T-cell (primary cell): Measurements from ENCODE around the gene GPAM. TPM values are rescaled to one million over a fixed set of nuclear protein-coding genes. Genes with fewer than 3 reads are reported as not detected.
"Not testable (repeated sequence)": the region's sequence is repeated elsewhere in the genome, so short reads cannot be mapped to it uniquely, and the experiment has no call there.

Source experiments
- ATAC-seq, 4 experiments: fragments of 200-7000 bp in 3 of 4; fragments of 150-1000 bp in 1 of 4; cut with Tn5 transposase; replicated peaks in 1 of 4; 1 replicate in 3 of 4; 2 replicates in 1 of 4; pipeline ENCODE4 v1.10.0; 2021; ENCODE audit warnings: moderate library complexity in 3 of 4, mild to moderate bottlenecking in 2 of 4, moderate number of reproducible peaks in 1 of 4
- CTCF ChIA-PET, 2 donors: fragments of 300-600 bp; sonication (Branson Sonifier 250); formaldehyde crosslinking; loops; one replicate each; lab custom pipeline; 2022; ENCODE audit warnings: antibody characterized with exemption in 2 of 2; lab: Charles Lee
- POLR2A ChIA-PET, 2 donors: fragments of 300-600 bp; sonication (Branson Sonifier 250); formaldehyde crosslinking; loops; one replicate each; lab custom pipeline; 2022; ENCODE audit warnings: antibody characterized with exemption in 2 of 2; lab: Charles Lee
- DNase-seq, 35 experiments: peaks; one replicate each; pipeline versions ENCODE4 v3.0.0 to v3.0.0-alpha.2; 2013 to 2023
- H3K27ac ChIP-seq: one replicate; pipeline ENCODE4 v1.5.1; 2013; ENCODE audit warnings: low read length
- H3K27me3 ChIP-seq, 2 experiments: replicated peaks in 1 of 2; 1 replicate in 1 of 2; 2 replicates in 1 of 2; pipeline versions ENCODE4 v1.6.1 to v1.7.0; 2013; ENCODE audit warnings: low read length in 1 of 2, mixed read lengths in 1 of 2; ENCODE audit not compliant: control insufficient read depth in 2 of 2, insufficient read depth in 2 of 2; ENCODE audit errors: extremely low read depth in 1 of 2
- H3K36me3 ChIP-seq, 2 donors: 1 replicate in 1 of 2; 2 replicates in 1 of 2; pipeline versions ENCODE4 v1.6.1 to v1.7.0; 2013; ENCODE audit warnings: low read length in 1 of 2; ENCODE audit not compliant: control insufficient read depth in 2 of 2, insufficient read depth in 1 of 2; ENCODE audit errors: extremely low read depth in 1 of 2
- H3K4me1 ChIP-seq, 2 experiments: 1 replicate in 1 of 2; 2 replicates in 1 of 2; pipeline versions ENCODE4 v1.6.1 to v1.7.0; 2013; ENCODE audit warnings: low read length in 2 of 2, mixed read lengths in 1 of 2; ENCODE audit not compliant: insufficient read depth in 2 of 2, control insufficient read depth in 1 of 2; ENCODE audit errors: extremely low read depth in 1 of 2
- H3K4me3 ChIP-seq, 2 donors: 1 replicate in 1 of 2; 2 replicates in 1 of 2; pipeline versions ENCODE4 v1.5.1 to v1.7.0; 2013; ENCODE audit warnings: mild to moderate bottlenecking in 2 of 2, low read length in 1 of 2, moderate library complexity in 1 of 2; ENCODE audit not compliant: control insufficient read depth in 1 of 2; ENCODE audit errors: extremely low read depth in 1 of 2
- H3K9me3 ChIP-seq: 2 replicates; pipeline ENCODE4 v1.7.0; 2013
- H3K27ac Mint-ChIP-seq, 2 donors: one replicate each; pipeline ENCODE4 v1.8.0; 2020 to 2021; ENCODE audit warnings: mild to moderate bottlenecking in 2 of 2, mixed read lengths in 2 of 2
- H3K27me3 Mint-ChIP-seq, 2 donors: one replicate each; pipeline ENCODE4 v1.8.0; 2021 to 2022; ENCODE audit warnings: mixed read lengths in 2 of 2
- H3K36me3 Mint-ChIP-seq: one replicate; pipeline ENCODE4 v1.8.0; 2021; ENCODE audit warnings: mixed read lengths
- H3K4me1 Mint-ChIP-seq, 3 donors: one replicate each; pipeline ENCODE4 v1.8.0; 2020 to 2022; ENCODE audit warnings: mixed read lengths in 3 of 3, mild to moderate bottlenecking in 1 of 3
- H3K4me3 Mint-ChIP-seq, 3 donors: one replicate each; pipeline ENCODE4 v1.8.0; 2020 to 2022; ENCODE audit warnings: mild to moderate bottlenecking in 3 of 3, mixed read lengths in 3 of 3, moderate library complexity in 3 of 3
- H3K9me3 Mint-ChIP-seq, 3 donors: one replicate each; pipeline ENCODE4 v1.8.0; 2020 to 2022; ENCODE audit warnings: mixed read lengths in 3 of 3
- WGBS: methylation state at CpG from one replicate; pipeline ENCODE4 v1.1.5; 2013; ENCODE audit warnings: missing lambda C conversion rate; ENCODE audit not compliant: insufficient coverage; 5-methylcytosine and 5-hydroxymethylcytosine counted together
- total RNA-seq, 35 experiments: library from RNA in 6 of 35; stranded (reverse) in 6 of 35; fragments of 120-200 nt in 1 of 35; gene quantifications; one replicate each; pipeline versions ENCODE4 v1.2.1 to v1.2.4 and lab custom pipeline; 2013 to 2026

The GPAM gene
- total RNA-seq, 5 donors from 2014 or later (not counting 1 experiment from before 2014, with no cell fraction given) = 4.4 to 8.6 (median 5.9) TPM

DNA sequence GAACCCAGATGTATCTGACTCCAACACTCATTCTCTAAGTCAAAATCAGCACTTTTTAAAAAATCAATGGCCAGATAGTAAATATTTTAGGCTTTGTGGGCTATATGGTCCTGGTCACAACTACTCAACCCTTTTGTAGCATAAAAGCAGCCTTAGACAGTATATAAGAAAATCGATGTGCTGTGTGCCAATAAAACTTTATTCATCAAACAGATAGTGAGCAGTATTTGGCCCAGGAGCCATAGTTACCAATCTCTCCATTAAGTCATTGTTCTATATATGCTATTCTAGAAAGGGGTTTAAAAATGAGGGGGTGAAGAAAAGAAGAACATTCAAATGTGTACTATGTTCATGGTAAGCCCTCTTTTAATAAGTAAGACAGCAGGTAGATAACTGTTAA is 18.5 kb upstream of the GPAM start:
- Mint-ChIP-seq H3K4me3 (no peak overlapping the region), H3K9me3 (no peaks in the 10 kb centered on the region), H3K4me1 (no peaks in the 10 kb centered on the region), H3K27ac (no peak overlapping the region), H3K36me3 (no peaks in the 10 kb centered on the region), H3K27me3 (peaks cover 21 to 35% of the 10 kb centered on the region in 2 donors)
- ChIA-PET CTCF (no interaction called here), POLR2A (no interaction called here)
- ATAC-seq (no peak), DNase-seq (no peak)
- no peaks in the 10 kb centered on the region for H3K4me1 ChIP-seq
- peaks cover 0 to 3% of the 10 kb centered on the region in 2 experiments for H3K27me3 ChIP-seq
- no peak overlapping the region for H3K4me3 ChIP-seq
- H3K27ac ChIP-seq = no peak overlapping the region
- no CpG with 5 or more reads among the region's 1 CpG for WGBS
- H3K36me3 ChIP-seq = no peaks in the 10 kb centered on the region
- no peaks in the 10 kb centered on the region for H3K9me3 ChIP-seq

DNA sequence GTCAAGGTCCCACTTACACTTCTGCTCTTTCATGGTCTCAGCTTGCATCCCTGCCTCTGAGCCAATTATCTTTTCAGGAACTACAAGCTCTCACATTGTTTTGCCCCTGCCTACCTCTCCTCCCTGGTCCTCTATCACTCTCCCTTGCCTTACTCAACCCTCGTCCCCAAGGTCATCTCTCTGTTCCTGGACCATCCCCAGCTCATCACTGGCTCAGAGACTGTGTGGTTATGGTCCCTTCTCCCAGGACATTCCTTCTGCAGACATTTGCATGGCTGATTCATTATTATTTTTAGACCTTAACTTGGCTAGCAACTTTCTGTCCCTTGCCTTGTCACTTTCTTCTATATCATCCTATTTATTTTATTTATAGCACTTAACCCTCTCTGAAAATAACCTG is 17.8 kb upstream of the GPAM start:
- Mint-ChIP-seq H3K36me3 (no peaks in the 10 kb centered on the region), H3K4me1 (no peaks in the 10 kb centered on the region), H3K27ac (no peak overlapping the region), H3K27me3 (peaks cover 18 to 31% of the 10 kb centered on the region in 2 donors), H3K4me3 (no peak overlapping the region), H3K9me3 (no peaks in the 10 kb centered on the region)
- H3K27me3 ChIP-seq = peaks cover 0 to 3% of the 10 kb centered on the region in 2 experiments
- DNase-seq (no peak), ATAC-seq (no peak)
- WGBS = 63% methylated on average over 1 of the region's 1 CpG
- ChIA-PET CTCF (no interaction called here), POLR2A (no interaction called here)
- no peaks in the 10 kb centered on the region for H3K4me1 ChIP-seq
- no peaks in the 10 kb centered on the region for H3K36me3 ChIP-seq
- H3K27ac ChIP-seq = no peak overlapping the region
- H3K4me3 ChIP-seq = no peak overlapping the region
- H3K9me3 ChIP-seq = no peaks in the 10 kb centered on the region

DNA sequence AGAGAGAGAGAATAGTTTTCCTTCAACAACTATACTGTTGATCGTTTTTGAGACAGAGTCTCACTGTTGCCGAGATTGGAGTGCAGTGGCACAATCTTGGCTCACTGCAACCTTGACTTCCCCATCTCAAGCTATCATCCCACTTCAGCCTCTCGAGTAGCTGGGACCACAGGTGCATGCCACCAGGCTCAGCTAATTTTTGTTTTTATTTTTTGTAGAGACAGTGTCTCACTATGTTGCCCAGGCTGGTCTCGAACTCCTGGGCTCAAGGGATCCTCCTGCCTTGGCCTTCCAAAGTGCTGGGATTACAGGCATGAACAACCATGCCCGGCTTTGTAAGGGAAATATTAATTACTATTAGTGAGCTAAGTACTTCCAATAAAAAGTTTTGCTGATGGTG is 16.7 kb upstream of the GPAM start:
- H3K9me3 ChIP-seq, ATAC-seq, POLR2A ChIA-PET, H3K4me1 Mint-ChIP-seq, CTCF ChIA-PET, H3K4me3 ChIP-seq, DNase-seq, H3K27me3 ChIP-seq, H3K36me3 Mint-ChIP-seq, H3K27ac Mint-ChIP-seq, H3K27ac ChIP-seq, H3K4me3 Mint-ChIP-seq, H3K36me3 ChIP-seq, H3K4me1 ChIP-seq, H3K9me3 Mint-ChIP-seq: not testable (repeated sequence)
- peaks cover 18 to 31% of the 10 kb centered on the region in 2 donors for H3K27me3 Mint-ChIP-seq
- WGBS = 50% methylated on average over 2 of the region's 5 CpGs

DNA sequence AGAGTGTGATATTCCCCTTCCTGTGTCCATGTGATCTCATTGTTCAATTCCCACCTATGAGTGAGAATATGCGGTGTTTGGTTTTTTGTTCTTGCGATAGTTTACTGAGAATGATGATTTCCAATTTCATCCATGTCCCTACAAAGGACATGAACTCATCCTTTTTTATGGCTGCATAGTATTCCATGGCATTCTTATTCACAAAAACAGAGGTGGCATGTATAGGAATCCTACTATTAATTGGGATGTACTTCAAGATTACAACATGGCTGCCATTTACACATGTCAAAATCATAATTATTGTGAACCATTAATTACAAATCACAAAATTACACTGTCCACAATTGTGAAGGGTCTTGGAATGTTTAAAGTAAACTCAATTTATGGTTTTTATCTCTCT is 14.1 kb upstream of the GPAM start:
- DNase-seq, H3K9me3 ChIP-seq, ATAC-seq, H3K36me3 ChIP-seq, H3K4me1 ChIP-seq, H3K27ac ChIP-seq, H3K9me3 Mint-ChIP-seq, POLR2A ChIA-PET, CTCF ChIA-PET, H3K27me3 ChIP-seq, H3K4me1 Mint-ChIP-seq, H3K4me3 ChIP-seq, H3K4me3 Mint-ChIP-seq, H3K27ac Mint-ChIP-seq, H3K36me3 Mint-ChIP-seq: not testable (repeated sequence)
- WGBS = no CpG with 5 or more reads among the region's 2 CpGs
- peaks cover 6 to 18% of the 10 kb centered on the region in 2 donors for H3K27me3 Mint-ChIP-seq

DNA sequence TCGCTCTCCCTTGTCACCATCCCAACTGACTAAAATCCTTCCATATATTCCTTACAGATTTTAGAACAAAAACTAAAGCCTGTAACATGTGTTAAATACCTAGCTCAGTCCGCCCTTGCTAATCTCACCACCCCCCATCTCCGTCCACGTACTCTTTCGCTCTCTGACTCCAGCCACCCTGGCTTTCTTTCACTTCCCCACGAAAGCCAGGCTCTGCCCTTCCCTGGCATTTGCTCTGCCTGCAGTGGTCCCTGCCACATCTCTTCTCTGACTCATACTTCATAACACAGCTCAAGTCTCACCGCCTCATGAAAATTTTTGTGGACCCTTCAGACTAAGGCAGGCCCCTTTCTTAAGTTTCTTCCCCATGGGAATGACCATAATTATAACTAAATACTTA is 11.7 kb upstream of the GPAM start:
- no peaks in the 10 kb centered on the region for H3K4me1 Mint-ChIP-seq
- no peaks in the 10 kb centered on the region for H3K36me3 ChIP-seq
- no peaks in the 10 kb centered on the region for H3K27me3 ChIP-seq
- POLR2A ChIA-PET = no interaction called here
- no peak overlapping the region for H3K4me3 ChIP-seq
- H3K36me3 Mint-ChIP-seq = no peaks in the 10 kb centered on the region
- no peak overlapping the region for H3K27ac ChIP-seq
- DNase-seq = no peak
- WGBS = 83% methylated on average over 6 of the region's 7 CpGs
- CTCF ChIA-PET = no interaction called here
- no peak overlapping the region for H3K27ac Mint-ChIP-seq
- H3K4me1 ChIP-seq = no peaks in the 10 kb centered on the region
- peaks cover 4 to 5% of the 10 kb centered on the region in 2 donors for H3K27me3 Mint-ChIP-seq
- ATAC-seq = no peak
- no peak overlapping the region for H3K4me3 Mint-ChIP-seq
- H3K9me3 ChIP-seq = no peaks in the 10 kb centered on the region
- no peaks in the 10 kb centered on the region for H3K9me3 Mint-ChIP-seq

DNA sequence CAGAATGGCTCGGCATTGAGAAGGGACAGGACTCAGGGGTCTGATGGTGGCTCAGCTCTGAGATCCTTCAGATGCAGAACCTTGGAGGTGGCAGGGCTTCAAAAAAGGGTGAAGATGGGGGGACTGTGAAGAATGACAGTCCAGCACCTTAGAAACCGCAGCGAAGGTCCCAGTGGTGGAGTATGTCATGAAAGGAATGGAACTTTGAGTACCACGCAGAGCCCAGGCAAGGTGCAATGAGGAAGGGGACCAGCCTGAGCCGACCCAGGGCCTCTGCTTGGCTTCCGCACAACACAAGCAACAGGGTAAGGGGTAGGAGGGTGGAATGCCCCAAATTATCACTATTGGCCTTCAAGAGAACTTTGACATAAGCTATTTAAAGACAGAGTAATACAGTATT is 8.2 kb upstream of the GPAM start:
- Histone ChIP-seq H3K4me3 (no peak overlapping the region), H3K36me3 (no peaks in the 10 kb centered on the region), H3K4me1 (no peaks in the 10 kb centered on the region), H3K9me3 (peaks cover 4% of the 10 kb centered on the region), H3K27ac (no peak overlapping the region), H3K27me3 (no peaks in the 10 kb centered on the region)
- Mint-ChIP-seq H3K4me1 (no peaks in the 10 kb centered on the region), H3K27me3 (peaks cover 9 to 11% of the 10 kb centered on the region in 2 donors), H3K36me3 (no peaks in the 10 kb centered on the region), H3K9me3 (no peaks in the 10 kb centered on the region), H3K4me3 (no peak overlapping the region), H3K27ac (no peak overlapping the region)
- 83% methylated on average over 4 of the region's 6 CpGs for WGBS
- DNase-seq (no peak), ATAC-seq (no peak)
- ChIA-PET POLR2A (interaction anchor here in 1 of 2 donors (0.5 kb wide), 1 partner anchor 261 kb away, joined by 3 read pairs; no protein-coding TSS in a partner anchor), CTCF (interaction anchor here in 1 of 2 donors (0.7 kb wide), 1 partner anchor 9 kb away, joined by 3 read pairs; no protein-coding TSS in a partner anchor)
